Body of pancreas (tissue), 4 donors: ENCODE measurements around the gene TMTC2.

ENCODE experiments used
- CTCF ChIP-seq, 7 experiments: fragments of 450-650 bp in 4 of 7; fragments of 200-600 bp in 3 of 7; sonication (generic) in 3 of 7; IDR thresholded peaks; one replicate each; pipeline ENCODE4 v1.5.1; 2016 to 2019; ENCODE audit warnings: antibody characterized with exemption in 7 of 7
- POLR2A ChIP-seq, 3 donors: fragments of 450-650 bp; IDR thresholded peaks; one replicate each; pipeline ENCODE4 v1.6.1; 2016; ENCODE audit warnings: antibody characterized with exemption in 3 of 3, mild to moderate bottlenecking in 2 of 3

DNA sequence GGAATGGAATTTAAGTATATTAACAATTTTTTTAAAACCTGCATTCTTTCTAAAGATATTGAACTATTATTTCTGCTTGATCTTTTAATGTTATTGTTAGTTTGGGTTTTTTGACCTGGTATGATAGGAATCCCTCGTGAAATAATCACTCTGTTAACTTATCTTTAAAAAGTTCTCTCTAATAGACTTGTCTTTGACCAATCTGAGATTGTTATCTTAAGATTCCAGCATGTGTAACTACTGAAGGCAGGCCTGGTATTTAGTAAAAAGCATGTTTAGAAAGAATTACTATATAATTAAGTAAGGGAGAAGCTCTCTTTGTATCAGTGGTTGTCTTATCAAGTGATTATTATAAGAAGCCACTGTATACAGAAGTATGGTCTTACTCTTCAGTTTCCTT lies 4.8 kb downstream of the TMTC2 start:
- TF ChIP-seq CTCF (IDR thresholded peaks at IDR 0.05) (no peak), POLR2A (IDR thresholded peaks at IDR 0.05) (no peak)
